Brain microvascular endothelial cell (primary cell): ENCODE measurements around the gene SLC43A3.
A peak's percentile ranks its signal among the peaks of the same experiment; 100 is the strongest.

Experiments
- DNase-seq: peaks from one replicate; pipeline ENCODE4 v3.0.0-alpha.2; 2020
- H3K27ac ChIP-seq: fragments of 250-450 bp; sonication (Bioruptor Pico); 2 replicates; pipeline ENCODE4 v1.5.1; 2020; ENCODE audit warnings: mild to moderate bottlenecking, moderate library complexity
- H3K27me3 ChIP-seq: fragments of 250-450 bp; sonication (Bioruptor Pico); replicated peaks from 2 replicates; pipeline ENCODE4 v1.5.1; 2020; ENCODE audit warnings: mild to moderate bottlenecking
- H3K36me3 ChIP-seq: fragments of 250-450 bp; sonication (Bioruptor Pico); replicated peaks from 2 replicates; pipeline ENCODE4 v1.5.1; 2020; ENCODE audit warnings: mild to moderate bottlenecking
- H3K4me3 ChIP-seq: 2 replicates; pipeline ENCODE4 v1.5.1; 2011; ENCODE audit warnings: low read depth, mild to moderate bottlenecking, control low read depth, low read length, moderate library complexity
- CTCF ChIP-seq: IDR thresholded peaks from 2 replicates; pipeline ENCODE4 v1.5.1; 2011; ENCODE audit warnings: low read depth, mild to moderate bottlenecking, moderate library complexity, low read length, control low read depth, inconsistent platforms; ENCODE audit errors: missing control alignments
- in situ Hi-C: cut with HindIII; loops from 2 replicates; pipeline ENCODE4 v1.10.0; 2017; ENCODE audit warnings: low sequenced_read_pairs, low pct_ligation_motif_present

SLC43A3 gene

GRCh38 chr11:57417056-57417455, 9.9 kb downstream of the SLC43A3 start:
- Histone ChIP-seq H3K27me3 (no peaks in the 10 kb centered on the region), H3K36me3 (peaks cover 20% of the 10 kb centered on the region), H3K27ac (no peak overlapping the region), H3K4me3 (no peak overlapping the region)
- no peak for TF ChIP-seq CTCF
- no peak for DNase-seq
- in situ Hi-C loops = no loop called here

GRCh38 chr11:57416436-57416835, 10.5 kb downstream of the SLC43A3 start:
- no peak overlapping the region for H3K4me3 ChIP-seq
- peaks cover 22% of the 10 kb centered on the region for H3K36me3 ChIP-seq
- TF ChIP-seq CTCF = no peak
- DNase-seq = no peak
- H3K27ac ChIP-seq = no peak overlapping the region
- in situ Hi-C loops = no loop called here
- H3K27me3 ChIP-seq = no peaks in the 10 kb centered on the region

- Histone ChIP-seq H3K4me3 (no peak overlapping the region), H3K36me3 (peaks cover 21% of the 10 kb centered on the region), H3K27ac (no peak overlapping the region), H3K27me3 (no peaks in the 10 kb centered on the region)
- in situ Hi-C loops = no loop called here
- DNase-seq = no peak
- no peak for TF ChIP-seq CTCF
Observed at GRCh38 chr11:57414612-57415212, 12.2 kb downstream of the SLC43A3 start.

- no peak for TF ChIP-seq CTCF
- no peak overlapping the region for H3K27ac ChIP-seq
- H3K4me3 ChIP-seq = no peak overlapping the region
Observed at GRCh38 chr11:57413681-57414080, 13.2 kb downstream of the SLC43A3 start.

GRCh38 chr11:57410287-57410686, 16.6 kb downstream of the SLC43A3 start:
- Histone ChIP-seq H3K4me3 (no peak overlapping the region), H3K36me3 (peaks cover 10% of the 10 kb centered on the region), H3K27me3 (no peaks in the 10 kb centered on the region), H3K27ac (no peak overlapping the region)
- no peak for TF ChIP-seq CTCF
- in situ Hi-C loops = no loop called here
- DNase-seq = peak; percentile 61

More at GRCh38 chr11:57413681-57414080, 13.2 kb downstream of the SLC43A3 start:
- no peak for DNase-seq
- peaks cover 21% of the 10 kb centered on the region for H3K36me3 ChIP-seq
- no peaks in the 10 kb centered on the region for H3K27me3 ChIP-seq
- in situ Hi-C loops = no loop called here

- in situ Hi-C loops = no loop called here
- H3K4me3 ChIP-seq = no peak overlapping the region
- H3K27ac ChIP-seq = no peak overlapping the region
- no peaks in the 10 kb centered on the region for H3K27me3 ChIP-seq
- DNase-seq = no peak
- TF ChIP-seq CTCF = no peak
- H3K36me3 ChIP-seq = peaks cover 3% of the 10 kb centered on the region
Observed at GRCh38 chr11:57409321-57410100, 17.4 kb downstream of the SLC43A3 start.
